ENCODE measurements around the gene RNU6-7. TPM values are rescaled to one million over a fixed set of nuclear protein-coding genes. Genes with fewer than 3 reads are reported as not detected.
A peak's percentile ranks its signal among the peaks of the same experiment; 100 is the strongest.

The RNU6-7 gene
- total and polyA plus RNA-seq, 8 donors = not detected

DNA sequence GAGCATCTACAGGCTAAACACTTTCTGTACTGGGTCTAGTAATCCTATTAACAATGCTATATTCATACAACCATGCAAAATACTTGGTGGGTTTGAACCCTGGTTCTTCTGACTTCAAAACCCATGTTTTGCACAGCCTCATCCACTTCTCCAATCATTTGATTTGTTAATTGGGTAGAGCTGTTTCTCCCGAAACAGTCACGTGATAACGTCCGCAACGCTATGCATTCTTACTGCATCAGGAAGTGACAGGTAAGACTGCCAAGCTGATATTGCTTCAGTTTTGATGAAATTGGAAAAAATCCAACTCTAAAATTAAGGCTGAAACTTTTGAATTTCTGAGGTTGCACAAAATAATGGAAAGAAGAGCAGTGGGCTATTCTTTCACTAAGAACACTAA lies 30.4 kb upstream of the RNU6-7 start:
- Histone ChIP-seq H3K36me3 (no peaks in the 10 kb centered on the region), H3K27ac (no peak overlapping the region), H3K4me3 (no peak overlapping the region), H3K4me1 (no peaks in the 10 kb centered on the region), H3K27me3 (no peaks in the 10 kb centered on the region), H3K9me3 (no peaks in the 10 kb centered on the region)
- intact Hi-C loops (cut with DNase I) = no loop called here
- TF ChIP-seq, protein P1, sequence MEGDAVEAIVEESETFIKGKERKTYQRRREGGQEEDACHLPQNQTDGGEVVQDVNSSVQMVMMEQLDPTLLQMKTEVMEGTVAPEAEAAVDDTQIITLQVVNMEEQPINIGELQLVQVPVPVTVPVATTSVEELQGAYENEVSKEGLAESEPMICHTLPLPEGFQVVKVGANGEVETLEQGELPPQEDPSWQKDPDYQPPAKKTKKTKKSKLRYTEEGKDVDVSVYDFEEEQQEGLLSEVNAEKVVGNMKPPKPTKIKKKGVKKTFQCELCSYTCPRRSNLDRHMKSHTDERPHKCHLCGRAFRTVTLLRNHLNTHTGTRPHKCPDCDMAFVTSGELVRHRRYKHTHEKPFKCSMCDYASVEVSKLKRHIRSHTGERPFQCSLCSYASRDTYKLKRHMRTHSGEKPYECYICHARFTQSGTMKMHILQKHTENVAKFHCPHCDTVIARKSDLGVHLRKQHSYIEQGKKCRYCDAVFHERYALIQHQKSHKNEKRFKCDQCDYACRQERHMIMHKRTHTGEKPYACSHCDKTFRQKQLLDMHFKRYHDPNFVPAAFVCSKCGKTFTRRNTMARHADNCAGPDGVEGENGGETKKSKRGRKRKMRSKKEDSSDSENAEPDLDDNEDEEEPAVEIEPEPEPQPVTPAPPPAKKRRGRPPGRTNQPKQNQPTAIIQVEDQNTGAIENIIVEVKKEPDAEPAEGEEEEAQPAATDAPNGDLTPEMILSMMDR (IDR thresholded peaks at IDR 0.05) = no peak
- FAIRE-seq (no peak), ATAC-seq (no peak), DNase-seq (no peak)
- WGBS, 2 donors = 70 to 72% methylated on average over 5 of the region's 5 CpGs

DNA sequence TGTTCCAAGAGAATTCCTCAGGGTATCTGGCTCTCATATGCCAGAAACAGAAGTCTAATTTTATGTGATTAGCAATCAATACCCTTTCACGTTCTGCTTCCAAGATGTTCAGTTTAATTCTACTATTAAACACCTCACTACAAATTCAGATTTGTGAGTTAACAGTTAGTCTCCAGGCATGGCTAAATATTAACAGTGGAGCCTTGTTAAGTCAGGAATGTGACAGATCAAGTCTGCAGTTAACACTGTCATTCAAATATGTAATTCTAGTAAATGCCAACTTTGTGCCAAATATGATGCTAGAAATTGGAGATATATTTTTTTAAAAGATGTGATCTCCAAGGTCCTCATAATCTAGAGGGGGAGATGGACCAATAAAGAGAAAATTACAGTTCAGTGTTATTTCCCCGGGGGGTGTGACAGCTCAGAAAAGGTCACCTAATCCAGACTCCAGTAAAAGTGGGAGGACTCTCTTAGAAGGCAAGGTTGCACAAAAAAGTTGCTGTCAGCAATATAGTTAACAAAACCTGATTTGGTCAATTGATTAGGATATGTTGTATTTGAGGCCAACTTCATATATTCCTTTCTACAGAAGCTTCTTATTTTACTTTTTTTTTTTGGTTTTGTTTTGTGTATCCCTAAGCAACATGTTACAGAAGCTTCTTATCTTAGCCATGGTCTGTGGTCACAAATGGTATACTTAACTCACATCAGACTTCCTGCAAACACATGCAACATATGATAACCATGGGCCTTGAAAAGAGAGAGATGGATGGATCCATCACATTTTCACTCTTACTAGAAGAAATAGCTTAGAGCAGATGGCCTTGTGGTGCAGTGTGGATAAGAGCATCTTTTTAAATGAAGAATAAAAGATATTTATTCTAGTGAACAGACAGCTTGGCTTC lies 18.4 kb upstream of the RNU6-7 start:
- H3K27ac ChIP-seq = no peak overlapping the region
- no peaks in the 10 kb centered on the region for H3K4me1 ChIP-seq
- FAIRE-seq = no peak
- H3K27me3 ChIP-seq = no peaks in the 10 kb centered on the region
- no peak for DNase-seq
- WGBS, 2 donors = 24 to 27% methylated on average over 2 of the region's 2 CpGs
- H3K9me3 ChIP-seq = peaks cover 0 to 5% (median 0%) of the 10 kb centered on the region in 4 donors
- ATAC-seq = peak in 2 of 4 donors; percentile 59 to 79
- H3K4me3 ChIP-seq = no peak overlapping the region
- H3K36me3 ChIP-seq = no peaks in the 10 kb centered on the region
- intact Hi-C loops (cut with DNase I) = no loop called here
- TF ChIP-seq, protein P1 (IDR thresholded peaks at IDR 0.05) = no peak

DNA sequence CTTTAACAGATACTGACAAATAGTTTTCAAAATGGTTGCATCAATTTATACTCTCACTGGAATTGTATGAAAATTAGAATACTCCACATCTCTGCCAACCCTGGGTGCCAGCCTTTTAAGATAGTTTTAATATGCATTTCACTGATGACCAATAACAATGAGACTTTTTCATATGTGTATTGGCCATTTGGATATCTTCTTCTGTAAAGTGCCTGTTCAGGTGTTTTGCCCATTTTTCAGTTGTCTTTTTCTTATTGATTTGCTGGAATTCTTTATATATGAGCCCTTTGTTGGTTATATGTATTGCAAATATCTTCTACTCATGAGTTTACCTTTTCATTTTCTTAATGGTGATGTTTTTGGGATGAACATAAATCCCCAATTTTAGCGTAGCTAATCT lies 16.7 kb upstream of the RNU6-7 start:
- ATAC-seq (no peak), DNase-seq (no peak), FAIRE-seq (no peak)
- H3K27me3 ChIP-seq = no peaks in the 10 kb centered on the region
- TF ChIP-seq, protein P1 (IDR thresholded peaks at IDR 0.05) = no peak
- peaks cover 0 to 5% (median 0%) of the 10 kb centered on the region in 4 donors for H3K9me3 ChIP-seq
- intact Hi-C loops (cut with DNase I) = no loop called here
- H3K36me3 ChIP-seq = no peaks in the 10 kb centered on the region
- H3K27ac ChIP-seq = no peak overlapping the region
- 92% methylated on average over 1 of the region's 1 CpG for WGBS, 2 donors
- no peak overlapping the region for H3K4me3 ChIP-seq
- H3K4me1 ChIP-seq = no peaks in the 10 kb centered on the region

DNA sequence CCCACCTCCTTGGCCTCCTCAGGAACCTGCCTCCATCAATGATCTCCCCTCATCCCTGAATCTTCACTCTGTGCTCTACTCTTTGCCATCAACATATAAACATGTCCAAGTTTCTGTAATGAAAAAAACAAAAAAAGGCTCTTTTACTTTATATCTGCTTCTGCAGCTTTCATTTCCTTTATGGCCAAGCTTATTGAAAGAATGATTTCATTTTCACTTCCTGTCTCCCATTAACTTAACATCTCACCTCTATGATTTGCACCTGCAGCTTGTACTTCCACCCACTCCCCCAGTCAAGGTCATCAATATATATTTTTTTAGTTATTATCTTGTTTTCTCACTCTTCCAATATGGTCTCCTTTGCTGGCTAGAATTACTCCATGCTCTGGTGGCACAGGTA lies 15.6 kb upstream of the RNU6-7 start:
- no peak for ATAC-seq
- intact Hi-C loops (cut with DNase I) = no loop called here
- FAIRE-seq = no peak
- Histone ChIP-seq H3K27ac (no peak overlapping the region), H3K36me3 (no peaks in the 10 kb centered on the region), H3K4me3 (no peak overlapping the region), H3K9me3 (peaks cover 0 to 5% (median 0%) of the 10 kb centered on the region in 4 donors), H3K4me1 (no peaks in the 10 kb centered on the region), H3K27me3 (no peaks in the 10 kb centered on the region)
- TF ChIP-seq, protein P1 (IDR thresholded peaks at IDR 0.05) = no peak
- DNase-seq = no peak

DNA sequence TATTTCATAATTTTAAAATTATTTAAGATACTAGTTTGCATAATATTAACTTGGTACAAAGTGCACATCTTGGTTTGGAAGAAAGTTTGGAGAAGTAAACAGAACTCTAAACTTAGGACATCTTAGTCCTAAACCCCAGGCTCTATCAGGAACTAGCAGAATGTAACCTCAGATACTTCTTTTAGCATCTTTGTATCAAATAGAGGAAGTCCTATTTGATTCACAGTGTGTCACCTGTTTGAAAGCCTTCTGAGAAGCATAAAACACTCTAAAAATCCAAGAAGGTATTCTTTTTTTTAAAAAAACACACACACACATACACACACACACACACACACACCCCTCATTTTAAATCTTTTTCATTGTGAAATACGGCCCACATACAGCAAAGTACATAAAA lies 12.0 kb upstream of the RNU6-7 start:
- intact Hi-C loops (cut with DNase I) = no loop called here
- no peak for FAIRE-seq
- Histone ChIP-seq H3K36me3 (no peaks in the 10 kb centered on the region), H3K4me3 (no peak overlapping the region), H3K9me3 (peaks cover 0 to 5% (median 0%) of the 10 kb centered on the region in 4 donors), H3K27me3 (no peaks in the 10 kb centered on the region), H3K4me1 (no peaks in the 10 kb centered on the region), H3K27ac (no peak overlapping the region)
- 54 to 65% methylated on average over 1 of the region's 1 CpG for WGBS, 2 donors
- no peak for ATAC-seq
- TF ChIP-seq, protein P1 (IDR thresholded peaks at IDR 0.05) = no peak
- DNase-seq = no peak
